Kidney (tissue), 14 donors: ENCODE data around the gene SNTA1. TPM values are rescaled to one million over a fixed set of nuclear protein-coding genes. Genes with fewer than 3 reads are reported as not detected.

Experiments used
- DNase-seq, 5 donors: peaks; one replicate each; pipeline ENCODE4 v3.0.0-alpha.2; 2013 to 2020
- FAIRE-seq: peaks from 2 replicates; lab custom pipeline; 2012; peaks lifted over from hg19 to GRCh38; lab: Jason Lieb, UNC
- H3K27ac ChIP-seq, 2 donors: one replicate each; pipeline ENCODE4 v1.7.0; 2013; ENCODE audit warnings: low read depth in 2 of 2, low read length in 2 of 2, inconsistent platforms in 1 of 2
- H3K27me3 ChIP-seq: one replicate; pipeline ENCODE4 v1.7.1; 2013; ENCODE audit warnings: low read length, inconsistent platforms; ENCODE audit not compliant: control insufficient read depth, insufficient read depth
- H3K36me3 ChIP-seq, 3 donors: one replicate each; pipeline versions ENCODE4 v1.7.0 to v1.7.1; 2013; ENCODE audit warnings: low read length in 3 of 3, control low read depth in 1 of 3, inconsistent platforms in 1 of 3; ENCODE audit not compliant: insufficient read depth in 3 of 3, control insufficient read depth in 2 of 3
- H3K4me1 ChIP-seq, 3 donors: one replicate each; pipeline versions ENCODE4 v1.7.0 to v1.7.1; 2013; ENCODE audit warnings: low read length in 3 of 3, inconsistent platforms in 1 of 3, low read depth in 1 of 3; ENCODE audit not compliant: control insufficient read depth in 2 of 3, insufficient read depth in 2 of 3
- H3K4me3 ChIP-seq, 3 donors: one replicate each; pipeline versions ENCODE4 v1.7.0 to v1.8.1; 2013; ENCODE audit warnings: low read length in 3 of 3, control low read depth in 1 of 3, inconsistent platforms in 1 of 3
- H3K9ac ChIP-seq, 3 donors: one replicate each; pipeline versions ENCODE4 v1.7.0 to v1.7.1; 2013; ENCODE audit warnings: low read length in 3 of 3, control low read depth in 1 of 3, inconsistent platforms in 1 of 3
- H3K9me3 ChIP-seq, 3 donors: one replicate each; pipeline versions ENCODE4 v1.7.0 to v1.7.1; 2013; ENCODE audit warnings: low read length in 3 of 3, control low read depth in 1 of 3, inconsistent platforms in 1 of 3; ENCODE audit not compliant: control insufficient read depth in 2 of 3, insufficient read depth in 1 of 3
- CTCF ChIP-seq: IDR thresholded peaks from 3 replicates; pipeline ENCODE4 v1.5.1; 2012; ENCODE audit warnings: mild to moderate bottlenecking, moderate library complexity, borderline replicate concordance; ENCODE audit not compliant: insufficient read depth; ENCODE audit errors: extremely low read depth
- intact Hi-C: fragments of 100-400 bp; cut with DNase I; formaldehyde crosslinking; loops from one replicate; pipeline ENCODE4 v1.11.1; 2022
- polyA plus RNA-seq: library from polyadenylated mRNA; stranded (reverse); fragments of 350-450 nt; fragmentation: Illumina TruSeq; extraction: RNeasy Lipid Tissue Mini Kit (QIAGEN cat#74804); gene quantifications from one replicate; pipeline ENCODE4 v1.2.3, GENCODE V29; 2014; ENCODE audit warnings: low read depth, low replicate concordance; ENCODE audit not compliant: insufficient read depth
- total RNA-seq: library from RNA; stranded (reverse); fragmentation: NEBNext Ultra II Directional; extraction: Animal tissue kit (Norgen Biotek cat#: 25700); gene quantifications from one replicate; pipeline ENCODE4 v1.2.1, GENCODE V29; 2021
- donor health status: control.
- donor health status: control.
- donor health status: control.
- donor health status: control.
- donor health status: control.
- donor health status: DM: yes; HTN: yes; CAD: no.
- donor health status: Normal renal cell carcinoma (clear cell type).

Gene SNTA1
- total and polyA plus RNA-seq, 2 donors from 2014 or later: 12.2 to 53.6 TPM

DNA sequence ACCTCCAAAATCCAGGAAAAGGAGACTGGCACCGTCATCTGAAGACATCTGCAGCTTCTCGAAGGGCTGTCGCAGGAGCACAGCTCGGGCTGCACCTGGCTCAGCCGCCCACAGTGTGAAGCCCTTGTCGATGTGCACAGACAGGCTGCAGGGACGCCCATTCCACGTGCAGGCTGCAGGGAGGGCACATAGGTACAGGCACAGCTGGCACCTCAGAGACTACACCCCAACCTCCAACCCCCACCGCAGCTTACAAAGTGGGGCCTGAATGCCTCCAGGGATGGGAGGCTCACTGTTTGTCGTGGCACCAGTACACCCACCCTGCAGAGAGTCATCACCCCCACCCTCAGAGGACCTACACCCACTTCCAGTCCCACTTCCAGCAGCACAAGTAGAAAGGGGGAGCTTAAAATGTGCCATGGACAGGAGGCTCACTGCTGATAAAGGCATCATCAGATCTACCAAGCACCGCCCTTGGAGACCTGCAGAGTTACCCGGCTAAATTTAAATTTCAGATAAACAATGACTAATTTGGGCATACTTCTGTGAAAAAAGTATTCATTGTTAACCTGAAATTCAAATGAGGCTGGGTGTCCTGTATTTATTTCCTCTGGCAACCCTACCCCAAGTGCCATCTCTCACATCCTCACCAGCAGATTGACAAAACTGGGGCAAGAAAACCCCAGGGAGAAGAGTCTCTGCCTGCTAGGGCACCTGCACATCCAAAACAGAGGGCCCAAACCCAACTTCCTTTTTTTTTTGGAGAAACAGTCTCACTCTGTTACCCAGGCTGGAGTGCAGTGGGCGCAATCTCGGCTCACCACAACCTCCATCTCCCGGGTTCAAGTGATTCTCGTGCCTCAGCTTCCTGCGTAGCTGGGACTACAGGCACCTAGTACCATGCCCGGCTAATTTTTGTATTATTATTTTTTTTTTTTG lies 34.6 kb downstream of the SNTA1 start:
- Histone ChIP-seq H3K36me3 (peaks cover 4 to 12% (median 12%) of the 10 kb centered on the region in 3 donors), H3K9ac (no peak overlapping the region), H3K4me1 (no peaks in the 10 kb centered on the region), H3K4me3 (no peak overlapping the region), H3K27ac (no peak overlapping the region), H3K27me3 (no peaks in the 10 kb centered on the region), H3K9me3 (no peaks in the 10 kb centered on the region)
- intact Hi-C loops: no loop called here
- FAIRE-seq (no peak), DNase-seq (peak in 1 of 5 donors; percentile 65)
- TF ChIP-seq CTCF: no peak

GRCh38 chr20:33408313-33408712 lies 35.2 kb downstream of the SNTA1 start:
- FAIRE-seq (no peak), DNase-seq (no peak)
- TF ChIP-seq CTCF: no peak
- Histone ChIP-seq H3K4me1 (no peaks in the 10 kb centered on the region), H3K9me3 (no peaks in the 10 kb centered on the region), H3K4me3 (no peak overlapping the region), H3K27me3 (no peaks in the 10 kb centered on the region), H3K27ac (no peak overlapping the region), H3K9ac (no peak overlapping the region), H3K36me3 (peaks cover 4 to 12% (median 12%) of the 10 kb centered on the region in 3 donors)
- intact Hi-C loops: no loop called here

DNA sequence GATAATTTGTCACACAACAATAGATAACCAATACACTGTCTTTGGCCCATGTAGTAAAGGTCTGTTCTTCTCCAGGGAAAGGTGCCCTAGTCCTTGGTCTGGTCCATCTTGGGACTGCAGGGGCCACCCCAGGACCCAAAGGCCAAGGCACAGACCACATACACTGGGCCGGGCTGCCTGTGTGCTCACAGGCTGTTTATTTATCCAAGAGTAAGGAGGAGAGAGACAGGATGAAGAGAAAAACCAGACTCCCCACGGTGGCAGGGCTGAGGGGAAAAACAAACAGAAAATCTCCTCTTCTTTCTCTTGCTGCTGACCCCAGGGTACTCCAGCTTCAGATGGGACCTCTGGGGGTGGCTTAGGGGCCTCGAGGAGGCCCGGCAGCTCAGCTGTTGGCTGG lies 35.8 kb downstream of the SNTA1 start:
- Histone ChIP-seq H3K27me3 (no peaks in the 10 kb centered on the region), H3K4me3 (no peak overlapping the region), H3K4me1 (no peaks in the 10 kb centered on the region), H3K36me3 (peaks cover 4 to 12% (median 11%) of the 10 kb centered on the region in 3 donors), H3K9me3 (no peaks in the 10 kb centered on the region), H3K9ac (no peak overlapping the region), H3K27ac (no peak overlapping the region)
- DNase-seq (no peak), FAIRE-seq (no peak)
- intact Hi-C loops: no loop called here
- TF ChIP-seq CTCF: no peak
